ENCODE measurements around the gene CNOT6L.

Gene CNOT6L

GRCh38 chr4:77776182-77777134, 42.7 kb downstream of the CNOT6L start:
- no peak for DNase-seq (ENCODE audit: low spot score)
- in situ Hi-C loops (cut with MboI; ENCODE audit: low sequenced_read_pairs, unreplicated experiment) = no loop called here
- TF ChIP-seq, protein P1, sequence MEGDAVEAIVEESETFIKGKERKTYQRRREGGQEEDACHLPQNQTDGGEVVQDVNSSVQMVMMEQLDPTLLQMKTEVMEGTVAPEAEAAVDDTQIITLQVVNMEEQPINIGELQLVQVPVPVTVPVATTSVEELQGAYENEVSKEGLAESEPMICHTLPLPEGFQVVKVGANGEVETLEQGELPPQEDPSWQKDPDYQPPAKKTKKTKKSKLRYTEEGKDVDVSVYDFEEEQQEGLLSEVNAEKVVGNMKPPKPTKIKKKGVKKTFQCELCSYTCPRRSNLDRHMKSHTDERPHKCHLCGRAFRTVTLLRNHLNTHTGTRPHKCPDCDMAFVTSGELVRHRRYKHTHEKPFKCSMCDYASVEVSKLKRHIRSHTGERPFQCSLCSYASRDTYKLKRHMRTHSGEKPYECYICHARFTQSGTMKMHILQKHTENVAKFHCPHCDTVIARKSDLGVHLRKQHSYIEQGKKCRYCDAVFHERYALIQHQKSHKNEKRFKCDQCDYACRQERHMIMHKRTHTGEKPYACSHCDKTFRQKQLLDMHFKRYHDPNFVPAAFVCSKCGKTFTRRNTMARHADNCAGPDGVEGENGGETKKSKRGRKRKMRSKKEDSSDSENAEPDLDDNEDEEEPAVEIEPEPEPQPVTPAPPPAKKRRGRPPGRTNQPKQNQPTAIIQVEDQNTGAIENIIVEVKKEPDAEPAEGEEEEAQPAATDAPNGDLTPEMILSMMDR (IDR thresholded peaks at IDR 0.05; ENCODE audit: borderline replicate concordance, control extremely low read depth, extremely low read depth, insufficient read depth, missing control alignments) = no peak

DNA sequence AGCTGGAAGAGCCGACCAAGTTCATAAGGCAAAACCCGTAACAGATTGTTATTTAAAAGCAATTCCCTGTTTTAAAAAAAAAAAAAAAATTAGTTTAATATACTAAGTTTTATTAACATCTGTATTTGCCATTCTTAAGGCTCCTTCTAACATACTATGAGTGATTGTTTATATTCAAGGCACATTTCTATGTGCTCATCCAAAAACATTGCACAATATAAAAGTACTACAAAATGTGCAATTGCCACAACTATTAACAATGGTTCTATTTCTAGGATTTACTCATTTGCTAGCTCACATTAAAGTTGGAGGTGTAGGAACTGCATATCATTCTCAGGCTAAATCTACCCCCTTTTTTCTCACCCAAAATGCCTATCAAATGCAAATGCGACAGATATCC, 46.1 kb downstream of the CNOT6L start:
- in situ Hi-C loops (cut with MboI; ENCODE audit: low sequenced_read_pairs, unreplicated experiment) = no loop called here
- no peak for DNase-seq (ENCODE audit: low spot score)
- TF ChIP-seq, protein P1 (IDR thresholded peaks at IDR 0.05; ENCODE audit: borderline replicate concordance, control extremely low read depth, extremely low read depth, insufficient read depth, missing control alignments) = no peak

GRCh38 chr4:77771566-77771965, 47.6 kb downstream of the CNOT6L start:
- in situ Hi-C loops (cut with MboI; ENCODE audit: low sequenced_read_pairs, unreplicated experiment) = no loop called here
- TF ChIP-seq, protein P1 (IDR thresholded peaks at IDR 0.05; ENCODE audit: borderline replicate concordance, control extremely low read depth, extremely low read depth, insufficient read depth, missing control alignments) = no peak
- no peak for DNase-seq (ENCODE audit: low spot score)

DNA sequence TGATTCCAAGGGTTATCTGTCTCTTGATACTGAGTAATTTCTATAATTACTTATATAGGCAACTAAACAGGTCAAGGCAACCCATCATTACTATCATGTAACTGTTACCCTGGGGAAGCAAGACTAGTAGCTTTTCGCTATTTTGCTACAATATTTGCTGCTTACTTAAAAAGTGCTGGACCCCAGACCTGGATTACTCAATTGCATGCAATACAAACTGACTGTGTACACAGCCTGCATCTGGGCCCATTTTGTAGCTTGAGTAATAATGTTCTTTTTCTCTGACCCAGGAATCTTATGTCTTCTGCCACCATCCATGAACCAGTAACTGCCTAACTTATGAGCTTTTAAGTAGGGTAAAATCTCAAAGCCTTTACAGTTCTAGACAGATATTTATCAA, 53.4 kb downstream of the CNOT6L start:
- in situ Hi-C loops (cut with MboI; ENCODE audit: low sequenced_read_pairs, unreplicated experiment) = no loop called here
- no peak for DNase-seq (ENCODE audit: low spot score)
- TF ChIP-seq, protein P1 (IDR thresholded peaks at IDR 0.05; ENCODE audit: borderline replicate concordance, control extremely low read depth, extremely low read depth, insufficient read depth, missing control alignments) = no peak

GRCh38 chr4:77762531-77762930, 56.6 kb downstream of the CNOT6L start:
- no peak for DNase-seq (ENCODE audit: low spot score)
- in situ Hi-C loops (cut with MboI; ENCODE audit: low sequenced_read_pairs, unreplicated experiment) = no loop called here
- TF ChIP-seq, protein P1 (IDR thresholded peaks at IDR 0.05; ENCODE audit: borderline replicate concordance, control extremely low read depth, extremely low read depth, insufficient read depth, missing control alignments) = no peak

DNA sequence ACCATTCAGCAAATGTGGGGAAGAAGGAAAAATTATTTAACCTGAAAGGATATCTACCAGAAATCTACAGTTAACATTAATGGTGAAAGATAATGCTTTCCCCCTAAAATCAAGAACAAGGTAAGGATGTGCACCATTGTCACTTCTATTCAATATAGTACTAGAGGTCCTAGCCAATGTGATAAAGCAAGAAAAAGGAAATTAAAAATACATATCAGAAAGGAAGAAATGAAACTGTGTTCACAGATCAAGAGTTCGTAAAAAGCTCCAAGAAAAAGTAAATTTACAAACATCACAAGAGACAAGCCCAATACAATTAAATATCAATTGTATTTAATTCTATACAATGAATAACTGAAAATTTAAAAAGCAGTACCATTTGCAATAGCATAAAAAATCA, 57.6 kb downstream of the CNOT6L start:
- DNase-seq (ENCODE audit: low spot score) = no peak
- TF ChIP-seq, protein P1 (IDR thresholded peaks at IDR 0.05; ENCODE audit: borderline replicate concordance, control extremely low read depth, extremely low read depth, insufficient read depth, missing control alignments) = no peak
- in situ Hi-C loops (cut with MboI; ENCODE audit: low sequenced_read_pairs, unreplicated experiment) = no loop called here

Measured in GM13976 (cell line).